NCI-H1105 (cell line): ENCODE measurements around the gene NR4A3.
A peak's percentile ranks its signal among the peaks of the same experiment; 100 is the strongest.
"Not testable (repeated sequence)": the region's sequence is repeated elsewhere in the genome, so short reads cannot be mapped to it uniquely, and the experiment has no call there.

ENCODE experiments used
- DNase-seq: peaks from one replicate; lab custom pipeline; 2025; lab: John Stamatoyannopoulos, UW

Gene NR4A3

GRCh38 chr9:99821396-99822108, at the start of gene NR4A3:
Gene NR4A3 (plus strand): TSS chr9:99821885. CDS start chr9:99828043, 6,158 bp downstream.
- peak; percentile 88 for DNase-seq

- peak; percentile 2 for DNase-seq
Observed at GRCh38 chr9:99773468-99774138, 48.1 kb upstream of the NR4A3 start.

GRCh38 chr9:99778308-99778707, 43.4 kb upstream of the NR4A3 start:
- DNase-seq = no peak

GRCh38 chr9:99778836-99779235, 42.8 kb upstream of the NR4A3 start:
- DNase-seq = no peak

- DNase-seq = no peak
Observed at GRCh38 chr9:99779277-99779676, 42.4 kb upstream of the NR4A3 start.

- not testable (repeated sequence) for DNase-seq
Observed at GRCh38 chr9:99782349-99782748, 39.3 kb upstream of the NR4A3 start.

- DNase-seq = no peak
Observed at GRCh38 chr9:99782962-99783718, 38.5 kb upstream of the NR4A3 start.

GRCh38 chr9:99783799-99784198, 37.9 kb upstream of the NR4A3 start:
- DNase-seq = no peak

GRCh38 chr9:99785010-99785590, 36.6 kb upstream of the NR4A3 start:
- DNase-seq = no peak

- DNase-seq = no peak
Observed at GRCh38 chr9:99787556-99787955, 34.1 kb upstream of the NR4A3 start.

GRCh38 chr9:99793528-99793927, 28.2 kb upstream of the NR4A3 start:
- no peak for DNase-seq

- no peak for DNase-seq
Observed at GRCh38 chr9:99796231-99796630, 25.5 kb upstream of the NR4A3 start.

GRCh38 chr9:99801775-99802174, 19.9 kb upstream of the NR4A3 start:
- DNase-seq = no peak

GRCh38 chr9:99803694-99804093, 18.0 kb upstream of the NR4A3 start:
- DNase-seq = no peak

- DNase-seq = peak; percentile 20
Observed at GRCh38 chr9:99807276-99807852, 14.3 kb upstream of the NR4A3 start.

- DNase-seq = no peak
Observed at GRCh38 chr9:99807956-99808355, 13.7 kb upstream of the NR4A3 start.

GRCh38 chr9:99808454-99808853, 13.2 kb upstream of the NR4A3 start:
- DNase-seq = no peak

- DNase-seq = no peak
Observed at GRCh38 chr9:99809586-99810319, 11.9 kb upstream of the NR4A3 start.

GRCh38 chr9:99811172-99811571, 10.5 kb upstream of the NR4A3 start:
- no peak for DNase-seq

GRCh38 chr9:99811598-99812383, 9.9 kb upstream of the NR4A3 start:
- no peak for DNase-seq

- DNase-seq = no peak
Observed at GRCh38 chr9:99813739-99814138, 7.9 kb upstream of the NR4A3 start.
